HG02870 (cell line): Measurements from ENCODE around the gene MEA1.
A peak's percentile ranks its signal among the peaks of the same experiment; 100 is the strongest.

Experiments
- ATAC-seq: cut with Tn5 transposase; IDR thresholded peaks from one replicate; pipeline ENCODE4 v1.9.1; 2021; ENCODE audit warnings: mild to moderate bottlenecking, moderate library complexity; ENCODE audit not compliant: unreplicated experiment

Gene MEA1

GRCh38 chr6:43040542-43041257 lies 27.0 kb upstream of the MEA1 start:
- ATAC-seq, result no peak

GRCh38 chr6:43038727-43039126 lies 25.0 kb upstream of the MEA1 start:
- ATAC-seq, result no peak

GRCh38 chr6:43037706-43038105 lies 24.0 kb upstream of the MEA1 start:
- ATAC-seq, result no peak

- no peak for ATAC-seq
Observed at GRCh38 chr6:43037197-43037596, 23.5 kb upstream of the MEA1 start.

- no peak for ATAC-seq
Observed at GRCh38 chr6:43036712-43037111, 23.0 kb upstream of the MEA1 start.

GRCh38 chr6:43035495-43036194 lies 21.9 kb upstream of the MEA1 start:
- no peak for ATAC-seq

GRCh38 chr6:43034190-43034525 lies 20.4 kb upstream of the MEA1 start:
- no peak for ATAC-seq

GRCh38 chr6:43033496-43034189 lies 19.9 kb upstream of the MEA1 start:
- ATAC-seq, result no peak

GRCh38 chr6:43032326-43032725 lies 18.6 kb upstream of the MEA1 start:
- ATAC-seq, result no peak

GRCh38 chr6:43029120-43029519 lies 15.4 kb upstream of the MEA1 start:
- ATAC-seq, result no peak

- no peak for ATAC-seq
Observed at GRCh38 chr6:43026365-43026764, 12.6 kb upstream of the MEA1 start.

GRCh38 chr6:43024436-43024835 lies 10.7 kb upstream of the MEA1 start:
- no peak for ATAC-seq

- peak; percentile 71 for ATAC-seq
Observed at GRCh38 chr6:43021270-43022047, 7.7 kb upstream of the MEA1 start, which contains the start of gene RRP36. RRP36 (plus strand) TSS chr6:43021623; CDS start chr6:43021655, 32 bp downstream.

- ATAC-seq, result no peak
Observed at GRCh38 chr6:43020847-43021246, 7.1 kb upstream of the MEA1 start.

GRCh38 chr6:43020052-43020705 lies 6.4 kb upstream of the MEA1 start:
- ATAC-seq, result no peak

GRCh38 chr6:43019152-43019551 lies 5.4 kb upstream of the MEA1 start:
- no peak for ATAC-seq

GRCh38 chr6:43016943-43017334 lies 3.2 kb upstream of the MEA1 start:
- ATAC-seq, result no peak

GRCh38 chr6:43016176-43016942 lies 2.6 kb upstream of the MEA1 start:
- no peak for ATAC-seq

- ATAC-seq, result no peak
Observed at GRCh38 chr6:43014434-43014909, 726 bp upstream of the MEA1 start.
